Vein endothelial cell (primary cell): Measurements from ENCODE around the gene CST4. TPM values are rescaled to one million over a fixed set of nuclear protein-coding genes. Genes with fewer than 3 reads are reported as not detected.

Experiments
- small RNA-seq: library from RNA; depleted of rRNA; stranded (forward); fragments of <200 nt; gene quantifications from one replicate; pipeline ENCODE3, GENCODE V24; 2012
- total RNA-seq: library from RNA; depleted of rRNA; stranded (reverse); fragments of >200 nt; gene quantifications from 2 replicates; pipeline ENCODE4 v1.2.3, GENCODE V29; 2012

The CST4 gene, protein sequence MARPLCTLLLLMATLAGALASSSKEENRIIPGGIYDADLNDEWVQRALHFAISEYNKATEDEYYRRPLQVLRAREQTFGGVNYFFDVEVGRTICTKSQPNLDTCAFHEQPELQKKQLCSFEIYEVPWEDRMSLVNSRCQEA
- total RNA-seq, result not detected in 2 replicates

DNA sequence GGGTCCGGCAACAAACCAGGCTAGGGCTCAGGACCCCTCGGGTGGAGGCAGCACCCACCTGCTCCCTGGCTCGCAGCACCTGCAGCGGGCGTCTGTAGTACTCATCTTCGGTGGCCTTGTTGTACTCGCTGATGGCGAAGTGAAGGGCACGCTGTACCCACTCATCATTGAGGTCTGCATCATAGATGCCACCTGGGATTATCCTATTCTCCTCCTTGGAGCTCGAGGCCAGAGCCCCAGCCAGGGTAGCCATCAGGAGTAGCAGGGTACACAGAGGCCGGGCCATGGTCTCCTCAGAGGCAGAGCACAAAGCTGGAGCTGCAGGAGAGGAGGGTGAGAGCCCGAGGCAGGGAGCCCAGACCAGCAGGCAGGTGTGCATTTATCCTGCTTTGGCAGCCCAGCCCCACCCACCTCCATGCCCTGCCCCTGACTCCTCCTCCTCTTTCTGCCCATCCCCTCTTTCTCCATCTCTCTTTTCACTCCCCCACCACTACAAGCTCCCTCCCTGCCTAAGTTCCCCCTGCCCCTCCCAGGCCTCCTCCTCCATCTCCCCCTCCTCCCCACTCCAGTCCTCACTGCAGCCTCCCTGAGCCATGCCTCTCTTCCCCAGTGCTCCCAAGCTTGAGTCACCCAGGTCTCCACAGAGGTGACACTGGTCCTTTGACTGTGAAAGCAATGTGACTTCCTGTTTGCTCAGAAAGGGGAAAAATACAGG, at the start of gene CST4:
Gene CST4, minus strand, starts transcription at position 355 of the 715 bp plus-strand sequence. Its CDS starts 69 bp downstream, at position 286.

GRCh38 chr20:23637282-23638221, 51.3 kb downstream of the CST4 start, which contains the start of gene CST3:
Gene CST3 (minus strand): TSS chr20:23637955. CDS start chr20:23637862, 93 bp downstream.

Small RNA genes within 50 kb of the gene (small RNA-seq; reads per million reads assigned to genes)
- not detected for gene CST2P1

Other genes starting within 250 kb of the CST4 start
- gene CSTL1, start 249.4 kb downstream of the CST4 start, total RNA-seq, result not detected in 2 replicates
- gene CST11, start 236.2 kb downstream of the CST4 start, total RNA-seq, result not detected in 2 replicates
- not detected in 2 replicates for gene CST8, start 197.9 kb downstream of the CST4 start, total RNA-seq
- gene CST9L, start 120.6 kb downstream of the CST4 start, total RNA-seq, result not detected in 2 replicates
- gene CST9, start 83.1 kb downstream of the CST4 start, total RNA-seq, result not detected in 2 replicates
- gene CST3, start 51.1 kb downstream of the CST4 start, total RNA-seq, result 164 and 196 TPM in 2 replicates
- 4.2 TPM in 1 of 2 replicates, not detected in the other for gene CST1, start 61.9 kb upstream of the CST4 start, total RNA-seq
- not detected in 2 replicates for gene CST2, start 137.7 kb upstream of the CST4 start, total RNA-seq
- not detected in 2 replicates for gene CST5, start 190.7 kb upstream of the CST4 start, total RNA-seq